ENCODE measurements around the gene ZKSCAN8. TPM values are rescaled to one million over a fixed set of nuclear protein-coding genes. Genes with fewer than 3 reads are reported as not detected.

The ZKSCAN8 gene
- total RNA-seq, result 8.5 and 16.3 TPM in 2 replicates

DNA sequence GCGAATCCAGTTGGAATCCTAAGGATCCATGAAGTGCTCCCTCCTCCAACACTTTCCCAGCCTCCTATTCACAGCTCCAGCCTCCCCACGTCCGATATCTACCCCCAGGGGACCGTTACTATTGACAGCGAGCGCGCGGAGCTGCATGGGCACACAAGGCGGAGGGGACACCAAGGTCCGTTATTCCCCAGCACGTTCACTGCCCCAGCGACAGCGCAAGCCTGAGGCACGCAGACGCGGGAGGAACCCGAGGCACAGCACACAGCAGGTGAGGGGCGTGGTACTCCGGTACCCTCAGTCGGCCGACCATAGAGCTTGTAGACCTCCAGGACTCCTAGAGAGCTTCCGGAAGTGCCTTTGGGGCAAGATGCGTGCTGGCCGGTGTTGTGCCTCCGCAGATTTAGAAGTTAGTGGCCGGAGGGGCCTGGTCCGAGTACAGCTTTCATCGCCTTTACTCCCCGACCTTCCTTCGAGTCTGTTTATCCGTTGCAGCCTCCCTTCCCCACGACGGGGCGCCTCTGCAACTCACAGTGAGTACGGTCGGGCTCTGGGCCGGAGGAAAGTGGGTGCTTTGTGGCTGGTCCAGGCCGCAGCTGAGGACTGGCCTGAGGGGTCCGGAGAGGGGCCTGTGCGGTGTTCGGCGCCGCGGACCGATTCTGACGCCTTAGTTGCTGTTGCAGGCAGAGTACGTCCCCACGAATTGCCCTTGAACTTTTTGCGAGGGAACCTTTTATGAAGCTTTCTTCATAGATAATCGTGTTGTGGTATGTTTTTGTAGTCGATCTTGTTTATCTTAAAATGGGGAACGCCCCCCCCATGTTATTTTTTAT is at the start of gene ZKSCAN8:
ZKSCAN8 (plus strand) TSS at position 384 of the 830 bp plus-strand sequence. CDS start 6,525 bp downstream, outside the sequence.

GRCh38 chr6:28124350-28124970 is 17.2 kb upstream of the ZKSCAN8 start, which contains the start of gene ZSCAN16:
ZSCAN16 (plus strand) TSS chr6:28124609; CDS start chr6:28125444, 835 bp downstream.

Other genes starting within 250 kb of the ZKSCAN8 start
- not detected in 2 replicates for gene OR2B2, start 229.5 kb upstream of the ZKSCAN8 start, total RNA-seq
- gene OR2B6, start 184.6 kb upstream of the ZKSCAN8 start, total RNA-seq, result not detected in 2 replicates
- gene ZNF165, start 61.3 kb upstream of the ZKSCAN8 start, total RNA-seq, result 0.19 and 0.36 TPM in 2 replicates
- 11.8 and 12.1 TPM in 2 replicates for gene ZSCAN16, start 17.3 kb upstream of the ZKSCAN8 start, total RNA-seq
- 10.7 and 14.7 TPM in 2 replicates for gene ZSCAN9, start 83.4 kb downstream of the ZKSCAN8 start, total RNA-seq
- gene ZKSCAN4, start 110.4 kb downstream of the ZKSCAN8 start, total RNA-seq, result 5.2 and 5.7 TPM in 2 replicates
- 0.27 and 0.85 TPM in 2 replicates for gene NKAPL, start 117.4 kb downstream of the ZKSCAN8 start, total RNA-seq
- gene ZSCAN26, start 125.3 kb downstream of the ZKSCAN8 start, total RNA-seq, result 9.8 and 13.5 TPM in 2 replicates
- 5.9 and 7.1 TPM in 2 replicates for gene PGBD1, start 139.7 kb downstream of the ZKSCAN8 start, total RNA-seq
- 13.4 and 17.3 TPM in 2 replicates for gene ZSCAN31, start 194.3 kb downstream of the ZKSCAN8 start, total RNA-seq
- gene ZKSCAN3, start 208.1 kb downstream of the ZKSCAN8 start, total RNA-seq, result 3.9 and 6.1 TPM in 2 replicates

Measured in endothelial cell of coronary artery (primary cell).